Adrenal gland (tissue), 12 donors: Measurements from ENCODE around the gene GMFB. TPM values are rescaled to one million over a fixed set of nuclear protein-coding genes. Genes with fewer than 3 reads are reported as not detected.

Experiments
- DNase-seq, 7 donors: peaks; one replicate each; pipeline ENCODE4 v3.0.0-alpha.2; 2019 to 2020
- H3K27ac ChIP-seq, 5 donors: fragments of 200-600 bp; sonication (generic) in 4 of 5; 1 replicate in 3 of 5; 2 replicates in 2 of 5; pipeline versions ENCODE4 v1.5.1 to v1.8.0; 2016 to 2020; ENCODE audit warnings: mild to moderate bottlenecking in 1 of 5
- H3K27me3 ChIP-seq: fragments of 200-600 bp; 2 replicates; pipeline ENCODE4 v1.8.0; 2021
- H3K36me3 ChIP-seq, 2 donors: fragments of 200-600 bp; replicated peaks in 1 of 2; 1 replicate in 1 of 2; 2 replicates in 1 of 2; pipeline versions ENCODE4 v1.5.1 to v1.8.0; 2018 to 2022
- H3K4me1 ChIP-seq, 2 donors: fragments of 200-600 bp; replicated peaks in 1 of 2; 1 replicate in 1 of 2; 2 replicates in 1 of 2; pipeline versions ENCODE4 v1.5.1 to v1.8.0; 2018 to 2021
- H3K4me3 ChIP-seq, 4 donors: fragments of 200-600 bp; sonication (generic) in 3 of 4; one replicate each; pipeline ENCODE4 v1.5.1; 2016 to 2018
- H3K9me3 ChIP-seq, 3 donors: fragments of 200-600 bp; sonication (generic) in 1 of 3; replicated peaks in 1 of 3; 1 replicate in 2 of 3; 2 replicates in 1 of 3; pipeline versions ENCODE4 v1.5.1 to v1.8.0; 2016 to 2021
- WGBS, 4 donors: extraction: QIAGEN DNeasy Blood & Tissue Kit in 2 of 4; methylation state at CpG; one replicate each; pipeline versions ENCODE4 v1.1.5 to v1.1.7; 2013 to 2017; 5-methylcytosine and 5-hydroxymethylcytosine counted together
- intact Hi-C, 2 donors: fragments of 100-400 bp; cut with DNase I; formaldehyde crosslinking; loops; one replicate each; pipeline versions ENCODE4 v1.14.1 to v1.15.0; 2022 to 2023
- polyA plus RNA-seq, 3 donors: library from polyadenylated mRNA; stranded (reverse); fragments of 200-250 nt in 2 of 3; fragments of 350-450 nt in 1 of 3; fragmentation: Illumina TruSeq in 1 of 3; extraction: RNeasy Lipid Tissue Mini Kit (QIAGEN cat#74804) in 1 of 3; gene quantifications; one replicate each; pipeline ENCODE4 v1.2.3, GENCODE V29; 2013 to 2014
- total RNA-seq, 9 donors: library from RNA; depleted of rRNA in 4 of 9; stranded (reverse); fragments of >200 nt in 4 of 9; fragments of 120-200 nt in 1 of 9; fragmentation: NEBNext Ultra II Directional in 1 of 9; extraction: Animal tissue kit (Norgen Biotek cat#: 25700) in 1 of 9; gene quantifications; one replicate each; pipeline versions ENCODE4 v1.1.0 to v1.2.4, GENCODE V29; 2013 to 2023
- TF ChIP-seq, protein P1 (sequence below), 6 experiments: fragments of 450-650 bp in 4 of 6; fragments of 200-600 bp in 2 of 6; sonication (generic) in 1 of 6; IDR thresholded peaks; 1 replicate in 5 of 6; 2 replicates in 1 of 6; pipeline versions ENCODE4 v1.5.1 to v1.8.0; 2016 to 2021; ENCODE audit warnings: antibody characterized with exemption in 6 of 6, mild to moderate bottlenecking in 2 of 6, moderate library complexity in 1 of 6
- donor health status: healthy with polysubstance abuse.
- donor health status: Bipolar disorder and iron deficiency.
- donor health status: DM: yes; HTN: yes; CAD: no.
- donor health status: DM: no; HTN: no; CAD: no.
- donor health status: DM: no; HTN: no; CAD: no.
- donor health status: DM: yes; HTN: yes; CAD: no.

The GMFB gene
- total and polyA plus RNA-seq, 12 donors, result 8.2 to 66.3 (median 45.5) TPM

DNA sequence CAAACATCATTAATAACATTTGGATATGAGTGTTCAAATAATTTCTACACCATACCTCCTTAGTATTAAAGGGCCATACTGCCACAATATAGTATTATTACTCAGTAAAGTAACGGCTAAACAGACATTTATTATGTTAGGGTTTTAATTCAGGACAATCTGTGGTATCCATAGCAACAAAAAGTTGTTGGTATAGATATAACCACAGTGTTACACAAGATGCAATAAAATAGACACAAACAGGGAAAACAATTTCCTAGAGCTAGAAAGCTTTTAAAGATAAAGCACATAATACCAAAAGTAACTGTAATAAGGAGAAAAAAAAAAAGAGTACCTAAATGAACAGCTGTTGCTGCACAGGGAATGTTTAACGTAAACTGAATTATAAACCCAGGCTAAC, 63.7 kb downstream of the GMFB start:
- intact Hi-C loops, result no loop called here

More for the DNA sequence above, 63.7 kb downstream of the GMFB start:
- Histone ChIP-seq H3K4me1 (no peaks in the 10 kb centered on the region), H3K27me3 (no peaks in the 10 kb centered on the region), H3K36me3 (peaks cover 0 to 41% of the 10 kb centered on the region in 2 donors), H3K27ac (no peak overlapping the region), H3K4me3 (no peak overlapping the region), H3K9me3 (no peaks in the 10 kb centered on the region)
- TF ChIP-seq, protein P1, sequence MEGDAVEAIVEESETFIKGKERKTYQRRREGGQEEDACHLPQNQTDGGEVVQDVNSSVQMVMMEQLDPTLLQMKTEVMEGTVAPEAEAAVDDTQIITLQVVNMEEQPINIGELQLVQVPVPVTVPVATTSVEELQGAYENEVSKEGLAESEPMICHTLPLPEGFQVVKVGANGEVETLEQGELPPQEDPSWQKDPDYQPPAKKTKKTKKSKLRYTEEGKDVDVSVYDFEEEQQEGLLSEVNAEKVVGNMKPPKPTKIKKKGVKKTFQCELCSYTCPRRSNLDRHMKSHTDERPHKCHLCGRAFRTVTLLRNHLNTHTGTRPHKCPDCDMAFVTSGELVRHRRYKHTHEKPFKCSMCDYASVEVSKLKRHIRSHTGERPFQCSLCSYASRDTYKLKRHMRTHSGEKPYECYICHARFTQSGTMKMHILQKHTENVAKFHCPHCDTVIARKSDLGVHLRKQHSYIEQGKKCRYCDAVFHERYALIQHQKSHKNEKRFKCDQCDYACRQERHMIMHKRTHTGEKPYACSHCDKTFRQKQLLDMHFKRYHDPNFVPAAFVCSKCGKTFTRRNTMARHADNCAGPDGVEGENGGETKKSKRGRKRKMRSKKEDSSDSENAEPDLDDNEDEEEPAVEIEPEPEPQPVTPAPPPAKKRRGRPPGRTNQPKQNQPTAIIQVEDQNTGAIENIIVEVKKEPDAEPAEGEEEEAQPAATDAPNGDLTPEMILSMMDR (IDR thresholded peaks at IDR 0.05), result no peak
- 60 to 92% (median 77%) methylated on average over 2 of the region's 2 CpGs for WGBS, 4 donors
- DNase-seq, result no peak

Other genes starting within 250 kb of the GMFB start
- 10 to 100 TPM in 1 of 9 donors, 1 to 10 TPM in 4, under 1 TPM in 3, not detected in 1; 0.46 to 16.4 (median 1.9) TPM for gene CDKN3, start 92.0 kb downstream of the GMFB start, total RNA-seq
- 1 to 10 TPM; 1.3 to 6.6 (median 2.4) TPM for gene CDKN3, start 92.0 kb downstream of the GMFB start, polyA plus RNA-seq
- 100 to 1,000 TPM in 7 of 9 donors, 10 to 100 TPM in 2; 56.4 to 173 (median 106) TPM for gene CNIH1, start 47.6 kb downstream of the GMFB start, total RNA-seq
- gene CNIH1, start 47.6 kb downstream of the GMFB start, polyA plus RNA-seq, result 100 to 1,000 TPM in 1 of 3 donors, 10 to 100 TPM in 2; 24.5 to 328 (median 30.6) TPM
- 10 to 100 TPM in 8 of 9 donors, 1 to 10 TPM in 1; 9.4 to 22.9 (median 18.1) TPM for gene CGRRF1, start 20.9 kb upstream of the GMFB start, total RNA-seq
- 10 to 100 TPM; 16.8 to 26.9 (median 23.4) TPM for gene CGRRF1, start 20.9 kb upstream of the GMFB start, polyA plus RNA-seq
- 10 to 100 TPM in 5 of 9 donors, 1 to 10 TPM in 4; 3.1 to 13.2 (median 10.2) TPM for gene SAMD4A, start 78.1 kb upstream of the GMFB start, total RNA-seq
- gene SAMD4A, start 78.1 kb upstream of the GMFB start, polyA plus RNA-seq, result 1 to 10 TPM; 2.2 to 7.0 (median 3.0) TPM